DOHH2 (cell line): ENCODE data around the gene PPP1R17.

ENCODE experiments used
- CTCF ChIP-seq: fragments of 200-600 bp; sonication (generic); IDR thresholded peaks from one replicate; pipeline ENCODE4 v1.5.1; 2014; ENCODE audit warnings: antibody characterized with exemption, mild to moderate bottlenecking, low read depth, low read length; ENCODE audit not compliant: poor library complexity, severe bottlenecking
- EZH2phosphoT487 ChIP-seq: fragments of 200-600 bp; sonication (generic); IDR thresholded peaks from 2 replicates; pipeline ENCODE4 v1.6.1; 2017; ENCODE audit warnings: borderline replicate concordance, mild to moderate bottlenecking, antibody characterized with exemption, low read length, moderate library complexity, mixed read lengths

- TF ChIP-seq CTCF (no peak), EZH2phosphoT487 (no peak)
These were observed 39.5 kb upstream of the PPP1R17 start for GRCh38 chr7:31647511-31647910.
